ENCODE data around the gene GPC5.

DNA sequence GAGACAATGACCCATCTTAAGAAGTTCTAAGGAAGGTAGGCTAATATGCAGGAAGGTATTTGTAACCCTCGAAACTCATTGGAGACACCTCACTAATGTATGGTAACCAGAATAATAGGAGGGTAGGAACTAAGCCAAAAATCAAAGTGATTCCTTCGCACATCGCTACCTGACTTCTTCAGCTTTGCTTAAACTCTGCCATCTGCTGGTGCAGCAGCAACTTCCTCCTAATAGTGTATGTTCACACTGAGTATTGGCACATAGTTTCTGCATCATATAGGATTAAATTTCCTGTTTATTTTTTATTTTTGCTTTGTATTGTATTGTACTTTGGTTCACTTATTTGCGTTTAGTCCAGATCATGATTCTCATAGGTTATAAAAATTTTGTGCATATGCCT, 676.2 kb downstream of the GPC5 start:
- TF ChIP-seq, protein P1, sequence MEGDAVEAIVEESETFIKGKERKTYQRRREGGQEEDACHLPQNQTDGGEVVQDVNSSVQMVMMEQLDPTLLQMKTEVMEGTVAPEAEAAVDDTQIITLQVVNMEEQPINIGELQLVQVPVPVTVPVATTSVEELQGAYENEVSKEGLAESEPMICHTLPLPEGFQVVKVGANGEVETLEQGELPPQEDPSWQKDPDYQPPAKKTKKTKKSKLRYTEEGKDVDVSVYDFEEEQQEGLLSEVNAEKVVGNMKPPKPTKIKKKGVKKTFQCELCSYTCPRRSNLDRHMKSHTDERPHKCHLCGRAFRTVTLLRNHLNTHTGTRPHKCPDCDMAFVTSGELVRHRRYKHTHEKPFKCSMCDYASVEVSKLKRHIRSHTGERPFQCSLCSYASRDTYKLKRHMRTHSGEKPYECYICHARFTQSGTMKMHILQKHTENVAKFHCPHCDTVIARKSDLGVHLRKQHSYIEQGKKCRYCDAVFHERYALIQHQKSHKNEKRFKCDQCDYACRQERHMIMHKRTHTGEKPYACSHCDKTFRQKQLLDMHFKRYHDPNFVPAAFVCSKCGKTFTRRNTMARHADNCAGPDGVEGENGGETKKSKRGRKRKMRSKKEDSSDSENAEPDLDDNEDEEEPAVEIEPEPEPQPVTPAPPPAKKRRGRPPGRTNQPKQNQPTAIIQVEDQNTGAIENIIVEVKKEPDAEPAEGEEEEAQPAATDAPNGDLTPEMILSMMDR (IDR thresholded peaks at IDR 0.05), result peak; percentile 39; the same call in 1 of the 2 replicates
- TF ChIP-seq POLR2AphosphoS5 (IDR thresholded peaks at IDR 0.05; ENCODE audit: low read depth, low read length) (no peak), REST (IDR thresholded peaks at IDR 0.05; ENCODE audit: insufficient read depth in 1 of 2, low read depth in 2 of 2, low read length in 1 of 2) (no peak), SIN3A (IDR thresholded peaks at IDR 0.05; ENCODE audit: borderline replicate concordance, insufficient read depth, low read depth, low read length) (no peak)
